ENCODE measurements around the gene SWSAP1.

- TF ChIP-seq POLR2A (IDR thresholded peaks at IDR 0.05): no peak
- TF ChIP-seq CTCF (IDR thresholded peaks at IDR 0.05): no peak
Observed at GRCh38 chr19:11404588-11405222, 30.2 kb downstream of the SWSAP1 start.

All from Peyer's patch (tissue), 4 donors.